Kidney (tissue), 14 donors: ENCODE data around the gene KCNA3. TPM values are rescaled to one million over a fixed set of nuclear protein-coding genes. Genes with fewer than 3 reads are reported as not detected.
"Not testable (repeated sequence)": the region's sequence is repeated elsewhere in the genome, so short reads cannot be mapped to it uniquely, and the experiment has no call there.

Experiments
- DNase-seq, 5 donors: peaks; one replicate each; pipeline ENCODE4 v3.0.0-alpha.2; 2013 to 2020
- FAIRE-seq: peaks from 2 replicates; lab custom pipeline; 2012; peaks lifted over from hg19 to GRCh38; lab: Jason Lieb, UNC
- H3K27ac ChIP-seq, 2 donors: one replicate each; pipeline ENCODE4 v1.7.0; 2013; ENCODE audit warnings: low read depth in 2 of 2, low read length in 2 of 2, inconsistent platforms in 1 of 2
- H3K27me3 ChIP-seq: one replicate; pipeline ENCODE4 v1.7.1; 2013; ENCODE audit warnings: low read length, inconsistent platforms; ENCODE audit not compliant: control insufficient read depth, insufficient read depth
- H3K36me3 ChIP-seq, 3 donors: one replicate each; pipeline versions ENCODE4 v1.7.0 to v1.7.1; 2013; ENCODE audit warnings: low read length in 3 of 3, control low read depth in 1 of 3, inconsistent platforms in 1 of 3; ENCODE audit not compliant: insufficient read depth in 3 of 3, control insufficient read depth in 2 of 3
- H3K4me1 ChIP-seq, 3 donors: one replicate each; pipeline versions ENCODE4 v1.7.0 to v1.7.1; 2013; ENCODE audit warnings: low read length in 3 of 3, inconsistent platforms in 1 of 3, low read depth in 1 of 3; ENCODE audit not compliant: control insufficient read depth in 2 of 3, insufficient read depth in 2 of 3
- H3K4me3 ChIP-seq, 3 donors: one replicate each; pipeline versions ENCODE4 v1.7.0 to v1.8.1; 2013; ENCODE audit warnings: low read length in 3 of 3, control low read depth in 1 of 3, inconsistent platforms in 1 of 3
- H3K9ac ChIP-seq, 3 donors: one replicate each; pipeline versions ENCODE4 v1.7.0 to v1.7.1; 2013; ENCODE audit warnings: low read length in 3 of 3, control low read depth in 1 of 3, inconsistent platforms in 1 of 3
- H3K9me3 ChIP-seq, 3 donors: one replicate each; pipeline versions ENCODE4 v1.7.0 to v1.7.1; 2013; ENCODE audit warnings: low read length in 3 of 3, control low read depth in 1 of 3, inconsistent platforms in 1 of 3; ENCODE audit not compliant: control insufficient read depth in 2 of 3, insufficient read depth in 1 of 3
- CTCF ChIP-seq: IDR thresholded peaks from 3 replicates; pipeline ENCODE4 v1.5.1; 2012; ENCODE audit warnings: mild to moderate bottlenecking, moderate library complexity, borderline replicate concordance; ENCODE audit not compliant: insufficient read depth; ENCODE audit errors: extremely low read depth
- intact Hi-C: fragments of 100-400 bp; cut with DNase I; formaldehyde crosslinking; loops from one replicate; pipeline ENCODE4 v1.11.1; 2022
- polyA plus RNA-seq: library from polyadenylated mRNA; stranded (reverse); fragments of 350-450 nt; fragmentation: Illumina TruSeq; extraction: RNeasy Lipid Tissue Mini Kit (QIAGEN cat#74804); gene quantifications from one replicate; pipeline ENCODE4 v1.2.3, GENCODE V29; 2014; ENCODE audit warnings: low read depth, low replicate concordance; ENCODE audit not compliant: insufficient read depth
- total RNA-seq: library from RNA; stranded (reverse); fragmentation: NEBNext Ultra II Directional; extraction: Animal tissue kit (Norgen Biotek cat#: 25700); gene quantifications from one replicate; pipeline ENCODE4 v1.2.1, GENCODE V29; 2021
- donor health status: control.
- donor health status: control.
- donor health status: control.
- donor health status: control.
- donor health status: control.
- donor health status: DM: yes; HTN: yes; CAD: no.
- donor health status: Normal renal cell carcinoma (clear cell type).

The KCNA3 gene
- total and polyA plus RNA-seq, 2 donors from 2014 or later, result 6.7 TPM; not detected in 1

- no peak for FAIRE-seq
- no peak for TF ChIP-seq CTCF
- no peak overlapping the region for H3K4me3 ChIP-seq
- H3K27me3 ChIP-seq, result peaks cover 20% of the 10 kb centered on the region
- H3K9ac ChIP-seq, result no peak overlapping the region
- no peaks in the 10 kb centered on the region for H3K9me3 ChIP-seq
- H3K27ac ChIP-seq, result no peak overlapping the region
- no peak for DNase-seq
- H3K36me3 ChIP-seq, result no peaks in the 10 kb centered on the region
- H3K4me1 ChIP-seq, result no peaks in the 10 kb centered on the region
- intact Hi-C loops, result no loop called here
These were observed 7.0 kb downstream of the KCNA3 start for GRCh38 chr1:110667776-110668175.

- no peak overlapping the region for H3K27ac ChIP-seq
- H3K4me1 ChIP-seq, result no peaks in the 10 kb centered on the region
- H3K27me3 ChIP-seq, result no peaks in the 10 kb centered on the region
- TF ChIP-seq CTCF, result no peak
- intact Hi-C loops, result no loop called here
- no peak overlapping the region for H3K4me3 ChIP-seq
- H3K9me3 ChIP-seq, result no peaks in the 10 kb centered on the region
- H3K36me3 ChIP-seq, result no peaks in the 10 kb centered on the region
- no peak overlapping the region for H3K9ac ChIP-seq
- DNase-seq (no peak), FAIRE-seq (no peak)
These were observed 11.5 kb downstream of the KCNA3 start for GRCh38 chr1:110663241-110663640.

GRCh38 chr1:110659559-110659958 lies 15.2 kb downstream of the KCNA3 start:
- H3K4me1 ChIP-seq, H3K9ac ChIP-seq, H3K27me3 ChIP-seq, H3K4me3 ChIP-seq, DNase-seq, H3K9me3 ChIP-seq, FAIRE-seq, H3K27ac ChIP-seq, intact Hi-C loops, H3K36me3 ChIP-seq: not testable (repeated sequence)

GRCh38 chr1:110657351-110657750 lies 17.4 kb downstream of the KCNA3 start:
- FAIRE-seq (no peak), DNase-seq (no peak)
- H3K36me3 ChIP-seq, result no peaks in the 10 kb centered on the region
- H3K27me3 ChIP-seq, result peaks cover 2% of the 10 kb centered on the region
- no peaks in the 10 kb centered on the region for H3K4me1 ChIP-seq
- intact Hi-C loops, result no loop called here
- H3K27ac ChIP-seq, result no peak overlapping the region
- H3K4me3 ChIP-seq, result no peak overlapping the region
- H3K9ac ChIP-seq, result no peak overlapping the region
- TF ChIP-seq CTCF, result no peak
- H3K9me3 ChIP-seq, result no peaks in the 10 kb centered on the region
